ENCODE data around the gene FGF14.
"Not testable (repeated sequence)": the region's sequence is repeated elsewhere in the genome, so short reads cannot be mapped to it uniquely, and the experiment has no call there.

The FGF14 gene

DNA sequence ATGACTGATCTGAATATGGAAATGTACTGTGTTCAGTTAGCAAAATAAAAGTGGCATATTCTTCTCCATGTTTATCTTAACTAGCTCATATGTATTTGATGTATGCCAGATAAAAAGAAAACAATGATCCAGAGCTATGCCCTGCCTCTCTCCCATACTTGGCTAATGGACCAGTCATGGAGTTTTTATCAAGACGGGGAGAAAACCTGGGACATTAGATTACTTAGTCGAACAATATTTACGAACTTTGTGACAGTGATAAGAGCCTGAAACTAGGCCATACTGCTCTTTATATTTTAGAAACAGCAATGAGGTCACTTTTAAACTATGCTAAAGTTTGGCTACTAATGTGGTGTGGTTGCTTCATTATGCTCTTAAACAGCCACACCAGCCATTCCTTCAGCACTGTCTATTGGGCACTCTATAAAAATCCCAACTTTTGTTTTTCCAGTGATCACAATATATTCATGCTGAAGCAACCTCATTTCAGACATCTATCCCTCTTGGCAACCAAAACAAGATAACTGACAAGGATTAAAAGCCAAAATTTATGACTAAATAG lies 265.0 kb downstream of the FGF14 start:
- DNase-seq (ENCODE audit: low read depth), result no peak

DNA sequence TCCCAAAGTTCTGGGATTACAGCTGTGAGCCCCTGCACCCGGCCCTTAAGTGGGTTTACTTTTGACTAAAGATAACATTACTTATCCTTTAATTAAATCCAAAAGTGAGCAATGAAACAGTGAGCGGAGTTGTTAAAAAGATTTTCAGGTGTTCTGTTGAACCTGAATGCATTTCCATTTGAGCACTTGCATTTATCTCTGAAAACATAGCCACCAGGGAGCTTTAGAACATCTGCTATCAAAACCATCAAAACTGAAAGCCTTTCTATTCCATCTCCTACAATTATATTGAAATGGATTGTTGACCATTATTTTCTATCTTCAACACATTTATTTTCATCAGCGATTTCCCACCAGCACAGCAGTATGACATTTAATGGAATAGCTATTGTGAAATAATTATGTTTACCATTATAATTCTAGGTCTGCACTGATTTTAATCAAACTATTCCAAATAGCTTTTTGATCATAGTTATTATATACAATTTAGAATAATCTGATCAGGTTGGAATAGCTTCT lies 269.0 kb downstream of the FGF14 start:
- DNase-seq (ENCODE audit: low read depth), result no peak

DNA sequence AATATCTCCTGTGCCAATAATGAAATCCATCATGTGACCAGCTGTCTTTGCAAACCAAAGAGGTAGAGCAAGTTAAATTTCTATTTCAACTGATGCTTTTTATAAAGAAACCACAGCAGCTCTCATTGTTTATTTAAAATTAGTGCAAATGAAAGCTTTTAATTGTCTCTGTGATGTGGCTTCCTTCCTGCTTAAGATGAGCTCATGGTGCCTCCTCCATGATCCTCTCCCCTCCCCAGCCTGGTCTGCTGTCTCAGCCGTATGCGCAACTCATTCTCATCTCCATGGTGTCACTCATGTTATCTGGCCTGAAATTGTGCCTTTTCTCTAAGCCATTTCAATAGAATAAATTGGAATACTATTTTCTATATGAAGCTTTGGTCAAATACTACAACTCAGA lies 270.6 kb downstream of the FGF14 start:
- no peak for DNase-seq (ENCODE audit: low read depth)

DNA sequence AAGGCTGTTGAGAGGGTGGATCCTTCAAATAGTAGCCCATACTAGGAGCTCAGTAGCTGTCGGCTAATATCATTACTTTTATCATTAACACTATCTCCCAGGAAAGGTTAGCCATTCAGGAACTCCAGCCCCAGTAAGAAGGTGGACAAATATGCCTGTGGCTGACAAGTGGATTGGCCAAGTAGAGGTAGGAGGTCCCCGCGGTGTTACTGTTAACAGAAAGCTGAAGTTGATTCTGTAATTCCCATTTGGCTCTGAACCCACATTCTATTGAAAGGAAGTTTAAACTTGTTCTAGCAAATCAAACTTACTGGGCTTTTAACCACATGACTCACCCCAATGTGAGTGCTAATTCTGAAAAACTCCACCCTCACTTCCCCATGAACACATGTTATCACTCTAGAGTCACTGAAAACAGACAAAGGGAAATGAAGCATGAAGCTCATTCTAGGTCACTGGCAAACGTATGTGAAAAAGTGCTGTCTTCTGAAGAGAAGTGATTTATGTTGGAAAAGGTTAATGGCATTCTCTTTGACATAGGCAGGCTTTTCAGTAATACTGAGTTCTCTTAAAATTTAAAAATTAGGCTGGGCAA lies 273.5 kb downstream of the FGF14 start:
- no peak for DNase-seq (ENCODE audit: low read depth)

GRCh38 chr13:102127153-102127552 lies 274.7 kb downstream of the FGF14 start:
- DNase-seq (ENCODE audit: low read depth), result no peak

- DNase-seq (ENCODE audit: low read depth), result no peak
Observed at GRCh38 chr13:102122147-102122546, 279.7 kb downstream of the FGF14 start.

- no peak for DNase-seq (ENCODE audit: low read depth)
Observed at GRCh38 chr13:102117175-102117831, 284.5 kb downstream of the FGF14 start.

- no peak for DNase-seq (ENCODE audit: low read depth)
Observed at GRCh38 chr13:102103469-102103868, 298.4 kb downstream of the FGF14 start.

- no peak for DNase-seq (ENCODE audit: low read depth)
Observed at GRCh38 chr13:102100234-102100633, 301.6 kb downstream of the FGF14 start.

- DNase-seq (ENCODE audit: low read depth), result no peak
Observed at GRCh38 chr13:102097708-102098107, 304.1 kb downstream of the FGF14 start.

DNA sequence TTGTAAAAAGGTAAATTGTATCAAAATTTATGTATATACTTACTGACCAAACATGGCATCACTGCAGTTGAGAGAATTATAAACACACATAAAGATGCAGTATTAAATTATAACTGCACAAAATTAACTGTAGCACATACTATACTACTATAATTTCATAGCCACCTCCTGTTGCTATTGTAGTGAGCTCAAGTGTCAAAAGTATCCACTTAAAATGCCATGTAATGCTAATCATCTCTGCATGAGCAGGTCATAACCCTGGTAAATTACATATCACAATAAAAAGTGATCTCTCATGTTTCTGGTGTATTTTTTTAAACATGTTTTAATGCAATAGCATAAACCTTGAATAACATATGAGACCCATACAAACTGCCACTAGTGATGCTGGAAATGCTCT lies 308.6 kb downstream of the FGF14 start:
- not testable (repeated sequence) for DNase-seq (ENCODE audit: low read depth)

DNA sequence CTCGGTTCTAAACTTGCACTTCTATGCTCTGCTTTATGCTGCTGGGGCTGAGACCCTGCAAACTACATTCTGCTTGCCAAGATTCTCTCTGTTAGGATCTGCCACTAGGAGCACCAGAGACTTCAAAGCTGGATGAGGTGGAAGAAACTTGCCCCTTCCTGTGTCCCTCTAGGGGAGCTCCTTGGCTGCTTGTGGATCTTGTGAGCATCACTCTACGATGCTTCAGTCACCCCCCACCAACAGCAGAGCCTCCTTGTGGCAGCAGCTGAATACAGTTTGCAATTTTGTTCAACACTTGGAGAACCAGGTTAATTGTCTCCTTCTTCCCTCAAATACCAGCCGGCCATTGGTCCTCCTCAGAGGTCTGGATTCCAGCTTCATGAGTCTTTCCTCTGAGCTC lies 310.6 kb downstream of the FGF14 start:
- DNase-seq (ENCODE audit: low read depth), result no peak

DNA sequence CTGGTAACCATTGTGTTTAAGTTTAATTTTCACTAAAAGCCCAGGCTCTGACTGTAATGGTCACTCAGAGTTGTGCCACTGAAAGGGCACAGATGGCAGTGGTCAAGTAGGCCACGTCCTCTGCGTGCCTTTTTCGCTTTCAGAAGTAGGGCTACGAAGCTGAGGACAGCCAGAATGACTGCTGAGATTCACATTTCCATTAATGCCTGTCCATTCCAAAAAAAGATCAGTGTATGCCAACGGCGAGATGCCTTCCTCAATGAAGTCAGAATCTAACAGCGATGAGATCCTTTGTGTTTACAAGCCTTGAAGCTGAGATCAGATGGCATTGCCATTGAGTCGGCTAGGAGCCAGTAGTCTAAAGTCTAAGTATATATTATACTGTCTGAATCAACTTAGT lies 311.3 kb downstream of the FGF14 start:
- DNase-seq (ENCODE audit: low read depth), result no peak

GRCh38 chr13:102089722-102090121 lies 312.1 kb downstream of the FGF14 start:
- DNase-seq (ENCODE audit: low read depth), result no peak

DNA sequence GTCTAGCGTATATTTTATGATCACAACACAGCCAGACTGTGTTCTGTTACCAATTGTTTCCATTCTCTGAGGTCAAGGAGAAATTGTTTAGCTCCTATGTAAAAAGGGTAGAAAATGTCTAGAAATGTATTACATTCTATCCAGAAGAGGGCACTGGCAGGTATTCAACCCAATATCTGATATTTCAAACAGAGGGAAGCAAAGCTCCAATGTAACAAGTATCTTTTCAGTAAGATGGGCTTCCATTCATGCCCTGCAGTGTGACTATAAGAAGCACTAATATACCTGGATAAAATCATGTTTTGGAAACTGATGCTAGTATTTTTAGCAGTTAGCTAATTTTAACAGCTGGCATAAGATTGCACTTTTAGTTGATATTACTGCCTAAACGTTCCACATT lies 312.7 kb downstream of the FGF14 start:
- no peak for DNase-seq (ENCODE audit: low read depth)

DNA sequence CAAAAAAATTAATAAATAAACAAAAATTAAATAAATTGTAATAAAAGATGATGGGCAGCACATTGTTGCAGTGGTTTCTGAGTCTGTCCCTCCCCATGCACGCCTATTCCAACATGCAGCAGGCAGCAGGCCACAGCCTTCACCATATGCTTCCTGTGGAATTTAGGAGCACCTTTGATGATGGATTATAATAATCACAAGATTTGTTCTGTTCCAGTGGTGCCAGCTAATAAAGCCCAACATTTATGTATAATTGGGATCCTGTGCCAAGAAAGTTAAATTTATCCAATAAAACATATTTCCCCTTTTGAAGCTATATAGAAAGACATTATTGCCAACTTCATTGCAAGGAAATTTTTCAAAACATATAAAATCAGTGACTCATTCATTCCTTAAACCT lies 328.6 kb downstream of the FGF14 start:
- DNase-seq (ENCODE audit: low read depth), result no peak

DNA sequence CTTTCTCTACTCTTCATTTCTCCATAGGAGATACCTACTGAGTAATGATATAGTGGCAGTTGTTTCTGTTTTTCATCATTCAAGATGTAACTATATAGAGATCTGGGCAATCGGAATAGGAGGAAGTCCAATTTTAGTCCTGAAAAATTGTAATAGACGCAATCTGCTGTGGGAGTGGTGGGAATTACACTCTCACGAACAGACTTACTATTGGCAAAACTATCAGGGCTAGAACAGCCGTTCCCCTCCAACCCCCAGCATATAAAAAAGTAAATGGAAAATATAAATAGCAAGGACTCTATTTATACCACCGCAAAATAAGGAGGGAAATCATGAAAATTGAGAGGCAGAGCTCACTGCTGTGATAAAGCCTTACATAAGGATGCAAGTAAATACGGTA lies 330.1 kb downstream of the FGF14 start:
- no peak for DNase-seq (ENCODE audit: low read depth)

GRCh38 chr13:102068323-102068722 lies 333.5 kb downstream of the FGF14 start:
- not testable (repeated sequence) for DNase-seq (ENCODE audit: low read depth)

DNA sequence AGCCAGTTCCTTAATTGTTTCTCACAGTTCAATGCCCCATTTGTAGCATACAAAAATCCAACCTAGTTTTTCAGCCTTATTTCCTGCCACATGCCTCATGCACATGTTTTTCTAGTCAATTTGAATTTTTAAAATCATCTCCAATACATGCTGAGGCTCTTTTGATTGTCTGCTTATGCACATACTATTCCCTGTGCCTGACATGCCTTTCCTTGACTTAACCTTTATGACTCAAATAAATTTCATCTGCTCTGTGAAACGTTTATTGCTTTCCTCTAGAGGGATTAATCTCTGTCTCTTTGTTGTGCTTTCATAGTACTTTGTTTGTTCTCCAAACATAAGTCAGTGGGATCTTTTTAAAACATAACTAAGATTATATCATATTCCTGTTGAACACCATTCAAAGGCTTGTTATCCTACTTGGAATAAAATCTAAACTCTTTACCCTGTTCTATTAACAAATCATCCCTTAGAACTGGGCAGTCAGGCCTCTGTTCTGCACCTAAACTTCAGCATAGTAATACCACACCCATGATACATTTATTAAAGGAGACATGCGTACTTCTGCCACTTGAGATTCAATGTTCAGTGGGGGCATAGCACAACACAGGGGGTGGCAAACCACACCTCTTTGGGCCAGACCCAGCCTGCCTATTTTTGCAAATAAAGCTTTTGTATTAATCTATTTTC lies 346.6 kb downstream of the FGF14 start:
- DNase-seq (ENCODE audit: low read depth), result no peak

DNA sequence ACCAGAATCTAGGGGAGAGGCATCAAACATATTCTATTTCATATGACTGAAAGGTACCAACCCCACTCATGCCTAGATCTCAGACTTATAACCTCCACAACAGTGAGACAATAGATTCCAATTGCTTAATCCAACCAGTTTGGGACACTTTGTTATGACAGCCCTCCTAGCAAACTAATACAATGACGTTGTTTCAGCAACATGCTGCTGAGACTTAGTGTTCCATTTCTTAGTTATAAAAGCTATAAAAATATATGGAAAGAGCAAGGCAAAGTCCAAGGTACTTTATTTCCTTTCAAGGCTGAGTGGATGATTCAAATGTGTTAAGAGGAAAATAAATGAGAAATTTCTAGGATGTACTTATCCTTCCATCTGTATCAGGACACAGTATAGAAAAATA lies 352.0 kb downstream of the FGF14 start:
- DNase-seq (ENCODE audit: low read depth), result no peak

GRCh38 chr13:102045731-102046130 lies 356.1 kb downstream of the FGF14 start:
- DNase-seq (ENCODE audit: low read depth), result no peak

GRCh38 chr13:102042746-102043145 lies 359.1 kb downstream of the FGF14 start:
- no peak for DNase-seq (ENCODE audit: low read depth)

DNA sequence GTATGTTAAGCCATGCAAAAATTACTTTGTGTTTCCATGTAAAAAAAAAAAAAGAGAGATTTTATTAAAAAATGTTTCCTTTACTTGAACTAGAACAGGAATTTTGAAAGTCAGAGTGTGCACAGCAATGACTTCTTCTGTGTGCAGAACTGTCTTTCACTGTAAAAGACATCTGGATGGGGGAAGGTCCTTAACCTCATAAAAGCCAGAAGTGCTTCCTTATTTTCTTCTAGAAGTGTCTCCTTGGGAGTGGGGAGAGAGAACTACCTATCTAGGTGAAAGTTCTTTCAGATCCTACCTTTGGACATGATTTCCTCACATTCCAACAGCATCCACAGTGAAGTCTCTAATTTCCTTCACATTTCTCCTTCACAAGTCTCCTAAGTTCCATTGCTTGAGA lies 360.3 kb downstream of the FGF14 start:
- DNase-seq (ENCODE audit: low read depth), result no peak

All from activated T-cell treated with anti-CD3 and anti-CD28 coated beads for 24 hours (primary cell).